Omental fat pad (tissue), 4 donors: ENCODE measurements around the gene IGF2R. TPM values are rescaled to one million over a fixed set of nuclear protein-coding genes. Genes with fewer than 3 reads are reported as not detected.

Experiments used
- ATAC-seq: fragments of 150-250 bp; one replicate; pipeline ENCODE4 v1.9.1; 2016; ENCODE audit warnings: mild to moderate bottlenecking, moderate library complexity; ENCODE audit not compliant: low FRiP score
- DNase-seq: peaks from one replicate; pipeline ENCODE4 v3.0.0-alpha.2; 2019; ENCODE audit warnings: low spot score
- total RNA-seq, 4 donors: library from RNA; depleted of rRNA; stranded (reverse); fragments of >200 nt; gene quantifications; one replicate each; pipeline ENCODE4 v1.1.0, GENCODE V29; 2016
- TF ChIP-seq, protein P1 (sequence below), 3 donors: fragments of 450-650 bp; IDR thresholded peaks; one replicate each; pipeline ENCODE4 v1.5.1; 2016 to 2017; ENCODE audit warnings: antibody characterized with exemption in 3 of 3, mild to moderate bottlenecking in 3 of 3, moderate library complexity in 2 of 3

The IGF2R gene
- total RNA-seq, 4 donors from 2014 or later = 69.9 to 131 (median 110) TPM

- peak; percentile 67 for ATAC-seq
- DNase-seq = no peak
- TF ChIP-seq, protein P1, sequence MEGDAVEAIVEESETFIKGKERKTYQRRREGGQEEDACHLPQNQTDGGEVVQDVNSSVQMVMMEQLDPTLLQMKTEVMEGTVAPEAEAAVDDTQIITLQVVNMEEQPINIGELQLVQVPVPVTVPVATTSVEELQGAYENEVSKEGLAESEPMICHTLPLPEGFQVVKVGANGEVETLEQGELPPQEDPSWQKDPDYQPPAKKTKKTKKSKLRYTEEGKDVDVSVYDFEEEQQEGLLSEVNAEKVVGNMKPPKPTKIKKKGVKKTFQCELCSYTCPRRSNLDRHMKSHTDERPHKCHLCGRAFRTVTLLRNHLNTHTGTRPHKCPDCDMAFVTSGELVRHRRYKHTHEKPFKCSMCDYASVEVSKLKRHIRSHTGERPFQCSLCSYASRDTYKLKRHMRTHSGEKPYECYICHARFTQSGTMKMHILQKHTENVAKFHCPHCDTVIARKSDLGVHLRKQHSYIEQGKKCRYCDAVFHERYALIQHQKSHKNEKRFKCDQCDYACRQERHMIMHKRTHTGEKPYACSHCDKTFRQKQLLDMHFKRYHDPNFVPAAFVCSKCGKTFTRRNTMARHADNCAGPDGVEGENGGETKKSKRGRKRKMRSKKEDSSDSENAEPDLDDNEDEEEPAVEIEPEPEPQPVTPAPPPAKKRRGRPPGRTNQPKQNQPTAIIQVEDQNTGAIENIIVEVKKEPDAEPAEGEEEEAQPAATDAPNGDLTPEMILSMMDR (IDR thresholded peaks at IDR 0.05) = no peak
Observed at GRCh38 chr6:159973951-159974350, 5.1 kb downstream of the IGF2R start.

GRCh38 chr6:159974932-159975331 lies 6.0 kb downstream of the IGF2R start:
- ATAC-seq = no peak
- TF ChIP-seq, protein P1 (IDR thresholded peaks at IDR 0.05) = no peak
- no peak for DNase-seq

GRCh38 chr6:159976686-159977254 lies 7.9 kb downstream of the IGF2R start:
- no peak for DNase-seq
- TF ChIP-seq, protein P1 (IDR thresholded peaks at IDR 0.05) = no peak
- no peak for ATAC-seq

- ATAC-seq (no peak), DNase-seq (no peak)
- TF ChIP-seq, protein P1 (IDR thresholded peaks at IDR 0.05) = no peak
Observed at GRCh38 chr6:159977255-159977903, 8.5 kb downstream of the IGF2R start.

DNA sequence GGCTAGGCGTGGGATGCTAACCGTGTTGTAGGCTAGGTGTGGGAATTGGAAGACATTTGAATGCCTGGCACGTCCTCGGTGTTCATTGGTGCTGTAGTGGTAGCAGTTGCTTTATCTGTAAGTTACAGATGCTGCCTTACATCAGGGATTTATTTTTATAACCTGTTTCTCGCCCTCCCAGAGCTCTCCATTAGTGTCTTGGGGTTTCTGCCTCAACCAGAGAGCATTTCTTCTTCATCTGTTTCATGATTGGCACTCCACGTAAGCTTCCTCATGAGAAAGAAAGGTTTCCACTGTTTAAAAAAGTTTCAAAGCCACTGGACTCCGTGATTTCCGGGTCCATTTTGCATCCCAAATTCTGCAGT lies 9.0 kb downstream of the IGF2R start:
- no peak for DNase-seq
- TF ChIP-seq, protein P1 (IDR thresholded peaks at IDR 0.05) = no peak
- ATAC-seq = no peak

DNA sequence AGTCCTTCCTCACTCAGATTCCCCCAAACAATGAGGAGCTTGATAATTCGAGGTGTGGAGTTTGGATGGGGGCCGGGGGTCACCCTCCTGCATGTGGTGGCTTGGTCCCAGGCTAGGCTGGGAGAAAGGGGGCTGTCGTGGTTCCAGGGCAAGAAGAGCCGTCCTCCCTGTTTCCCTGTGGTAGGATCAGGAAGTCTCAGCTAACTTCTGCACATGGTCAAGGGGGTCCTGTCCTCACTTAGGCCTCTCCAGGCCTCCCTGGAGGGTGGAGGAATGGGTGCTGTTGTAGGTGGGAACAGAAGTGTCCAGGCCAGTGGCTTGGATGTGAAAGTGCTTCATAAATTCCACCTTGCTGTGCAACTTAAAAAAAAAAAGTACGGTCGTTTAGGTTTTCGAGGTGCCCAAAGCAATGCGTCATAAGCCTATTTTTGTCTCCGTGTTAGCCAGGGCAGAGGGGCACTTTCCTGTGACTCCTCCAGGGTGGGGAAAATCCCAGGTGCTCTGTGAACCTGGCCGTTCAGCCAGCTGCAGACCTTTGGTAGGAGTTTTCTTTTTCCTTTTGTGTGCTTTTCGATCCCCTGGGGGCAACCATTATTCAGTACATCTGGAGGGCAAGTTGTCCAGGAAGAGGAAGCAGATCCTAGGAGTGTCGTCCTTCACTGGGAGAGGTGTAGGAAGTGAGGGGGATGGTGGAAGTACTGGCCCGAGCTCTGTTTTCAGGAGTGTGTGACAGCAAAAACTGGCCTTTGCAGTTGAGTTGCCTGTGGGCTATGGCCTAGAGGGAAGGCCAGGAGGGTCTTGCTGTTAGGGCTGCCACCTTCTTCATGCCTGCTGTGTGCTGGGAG lies 9.6 kb downstream of the IGF2R start:
- ATAC-seq = no peak
- TF ChIP-seq, protein P1 (IDR thresholded peaks at IDR 0.05) = no peak
- DNase-seq = no peak
